GM18517 (cell line): Measurements from ENCODE around the gene TMEM252.
A peak's percentile ranks its signal among the peaks of the same experiment; 100 is the strongest.

ENCODE experiments used
- ATAC-seq: cut with Tn5 transposase; IDR thresholded peaks from one replicate; pipeline ENCODE4 v1.9.1; 2021; ENCODE audit warnings: mild to moderate bottlenecking, moderate library complexity; ENCODE audit not compliant: unreplicated experiment

The TMEM252 gene

DNA sequence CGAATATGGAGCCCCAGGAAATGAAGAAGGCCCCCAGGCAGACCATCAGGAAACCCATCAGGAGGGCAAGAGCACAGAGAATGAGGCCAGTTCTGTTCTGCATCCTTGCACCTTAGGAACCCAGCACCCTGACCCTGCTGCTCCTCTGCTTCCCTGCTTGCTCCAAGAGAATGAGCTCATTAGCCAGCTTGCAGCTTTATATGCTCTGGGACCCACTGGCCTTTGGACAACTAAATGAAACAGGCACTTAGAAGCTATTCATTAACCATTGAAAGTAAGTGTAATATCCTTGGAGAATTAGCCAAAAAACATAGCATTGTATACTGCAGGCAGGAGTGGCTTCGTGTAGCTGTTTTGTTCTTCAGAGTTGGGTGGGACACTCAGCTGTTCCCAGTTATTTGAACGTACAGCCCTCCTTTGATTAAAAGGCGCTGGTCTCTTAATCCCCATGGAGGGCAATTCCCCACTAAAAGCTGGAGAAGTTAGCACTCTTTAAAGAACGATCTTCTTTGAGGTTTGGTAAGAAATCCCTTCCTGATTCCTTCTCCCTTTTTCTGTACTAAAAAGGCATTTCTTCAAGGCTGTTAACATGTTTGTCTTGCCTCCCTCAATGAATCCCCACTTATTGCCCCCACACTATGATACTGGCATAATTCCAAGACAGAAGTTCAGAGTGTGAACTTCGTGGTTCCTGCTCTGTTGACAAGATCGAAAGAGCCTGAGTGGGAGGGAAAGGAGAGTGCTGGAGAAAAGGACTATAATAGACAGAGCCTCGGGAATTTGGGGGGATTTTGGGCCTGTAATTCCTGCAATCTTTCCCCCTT lies at the start of gene TMEM252:
TMEM252 (minus strand) TSS at position 172 of the 824 bp plus-strand sequence; CDS start at position 103, 69 bp downstream.
- no peak for ATAC-seq

DNA sequence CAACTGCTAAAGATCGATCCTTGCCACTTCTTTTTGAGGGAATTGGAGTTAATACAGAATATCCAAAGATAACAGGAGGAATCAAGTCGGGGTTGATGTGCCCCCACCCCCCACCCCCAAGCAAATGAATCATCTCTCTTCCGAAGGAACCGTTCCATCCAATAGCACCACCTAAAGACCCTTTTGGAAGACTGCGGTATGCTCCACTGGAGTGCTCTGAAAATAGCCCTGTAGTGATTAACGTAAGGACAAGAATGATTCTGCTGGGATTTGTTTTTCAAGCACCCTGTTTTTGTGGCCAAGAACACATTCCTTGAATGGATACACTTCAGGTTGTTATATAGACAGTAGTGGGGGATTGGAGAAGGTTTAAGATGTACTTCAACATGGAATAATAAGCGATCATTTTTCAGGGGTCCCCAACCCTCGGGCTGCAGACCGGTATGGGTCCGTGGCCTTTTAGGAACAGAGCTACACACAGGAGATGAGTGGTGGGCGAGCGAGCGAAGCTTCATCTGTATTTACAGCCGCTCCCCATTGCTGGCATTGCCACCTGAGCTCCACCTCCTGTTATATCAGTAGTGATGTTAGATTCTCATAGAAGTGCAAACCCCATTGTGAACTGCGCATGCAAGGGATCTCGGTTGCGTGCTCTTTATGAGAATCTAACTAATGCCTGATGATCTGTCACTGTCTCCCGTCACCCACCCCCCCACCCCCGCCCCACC lies 44.5 kb upstream of the TMEM252 start:
- ATAC-seq, result no peak

DNA sequence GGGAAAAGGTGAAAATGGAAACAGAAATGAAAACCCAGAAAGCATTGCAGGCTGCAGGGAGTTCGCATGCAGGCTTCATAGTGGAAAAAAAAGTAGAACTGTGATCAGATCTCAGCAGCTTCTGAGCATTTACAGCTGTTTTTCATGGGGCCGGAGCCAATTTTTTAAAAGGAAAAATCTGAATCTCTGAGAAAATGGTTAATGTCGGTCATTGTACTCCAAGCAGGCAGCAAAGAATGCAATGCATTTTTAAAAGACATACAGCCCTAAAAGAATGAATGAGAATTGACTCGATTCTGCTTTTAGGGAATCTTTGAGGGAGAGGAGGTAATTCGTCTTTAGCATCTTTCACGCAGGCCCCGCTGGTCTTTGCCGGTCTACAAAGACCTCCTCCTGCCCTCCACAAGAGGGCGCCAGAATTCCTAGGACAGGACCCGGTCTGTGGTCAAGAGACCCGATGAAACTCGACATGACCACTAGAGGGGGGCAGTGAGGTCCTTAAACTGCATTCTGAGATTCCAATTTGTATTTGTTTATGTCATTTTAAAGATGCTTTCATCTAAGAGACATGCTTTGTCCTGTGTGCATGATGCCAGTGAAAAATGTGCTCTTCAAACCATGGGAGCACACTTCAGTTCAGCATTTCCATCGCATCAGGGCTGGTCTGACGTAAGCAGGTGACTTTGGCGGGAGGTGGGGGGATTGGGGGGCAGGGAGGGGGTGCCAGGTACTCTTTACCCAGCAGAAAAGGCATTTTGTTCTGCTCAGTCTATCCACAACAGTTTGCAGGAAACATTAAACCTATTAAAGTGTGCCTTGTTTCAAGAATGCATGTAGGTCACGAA lies 43.7 kb upstream of the TMEM252 start:
- peak; percentile 96 for ATAC-seq

DNA sequence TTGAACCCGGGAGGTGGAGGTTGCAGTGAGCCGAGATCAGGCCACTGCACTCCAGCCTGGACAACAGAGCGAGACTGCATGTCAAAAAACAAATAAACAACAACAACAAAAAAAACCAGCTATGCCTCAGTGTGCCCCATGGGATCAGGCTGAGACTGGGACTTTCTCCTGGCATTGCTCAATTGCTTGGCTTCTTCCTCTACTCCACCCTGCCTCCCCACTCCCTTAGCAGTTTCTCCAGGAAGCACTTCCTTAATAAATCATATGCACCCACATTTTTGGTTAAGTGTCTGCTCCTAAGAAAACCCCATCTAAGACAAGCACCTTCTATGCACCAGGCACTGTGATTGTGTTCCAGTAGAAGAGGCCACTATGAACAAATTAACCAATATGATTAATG lies 41.0 kb upstream of the TMEM252 start:
- ATAC-seq, result no peak

DNA sequence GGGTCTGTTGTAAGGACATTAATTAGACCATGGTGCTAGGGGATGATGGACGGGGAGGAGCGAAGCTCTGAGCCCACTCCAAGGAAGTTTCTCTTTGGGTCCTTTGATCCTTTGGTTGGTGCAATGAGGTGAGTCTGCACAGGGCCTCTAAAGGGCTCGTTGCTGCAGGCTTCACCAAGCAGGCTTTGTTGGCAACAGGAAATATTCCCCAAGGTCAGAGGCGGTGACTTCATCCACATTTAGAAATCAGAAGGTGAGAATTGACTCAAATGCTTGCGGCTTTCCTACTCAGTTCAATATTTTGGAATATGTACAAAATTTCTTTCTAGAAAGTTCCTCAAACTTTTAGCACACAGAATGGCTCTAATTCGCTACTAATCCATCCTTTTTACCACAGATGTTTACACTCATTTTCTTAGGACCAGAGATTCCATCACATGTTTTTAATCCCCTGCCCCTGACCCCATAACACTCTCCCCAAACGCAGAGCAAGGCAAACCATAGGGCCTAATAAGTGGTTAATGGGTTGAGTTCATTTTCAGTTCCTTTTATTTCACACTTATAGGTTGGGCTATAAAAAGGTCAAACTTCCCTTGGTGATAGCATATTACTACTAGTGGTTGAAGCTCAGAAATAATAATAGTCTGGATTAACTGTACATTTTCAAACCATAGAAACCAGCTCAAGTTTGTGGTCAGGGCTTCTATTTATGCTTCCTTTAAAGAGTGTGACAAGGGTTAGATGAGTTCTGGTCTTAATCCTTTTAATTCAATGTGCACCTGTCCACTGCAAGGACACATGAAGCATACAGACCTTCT lies 37.3 kb upstream of the TMEM252 start:
- ATAC-seq, result peak; percentile 90

DNA sequence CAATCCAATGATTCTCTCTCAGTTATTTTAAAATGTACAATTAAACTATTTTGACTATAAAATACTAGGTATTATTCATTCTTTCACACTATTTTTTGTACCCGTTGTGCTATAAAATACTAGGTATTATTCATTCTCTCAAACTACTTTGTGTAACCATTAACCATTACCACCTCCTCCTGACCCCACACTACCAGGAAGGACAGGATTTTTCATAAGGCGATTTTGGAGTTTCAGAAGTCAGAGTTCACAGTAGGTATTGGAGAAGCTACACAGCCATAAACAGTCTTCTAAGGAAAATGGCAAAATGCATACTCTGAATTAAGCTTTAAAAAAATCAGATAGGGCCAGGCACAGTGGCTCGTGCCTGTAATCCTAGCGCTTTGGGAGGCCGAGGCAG lies 35.1 kb upstream of the TMEM252 start:
- no peak for ATAC-seq

GRCh38 chr9:68574150-68574549 lies 33.5 kb upstream of the TMEM252 start:
- no peak for ATAC-seq

DNA sequence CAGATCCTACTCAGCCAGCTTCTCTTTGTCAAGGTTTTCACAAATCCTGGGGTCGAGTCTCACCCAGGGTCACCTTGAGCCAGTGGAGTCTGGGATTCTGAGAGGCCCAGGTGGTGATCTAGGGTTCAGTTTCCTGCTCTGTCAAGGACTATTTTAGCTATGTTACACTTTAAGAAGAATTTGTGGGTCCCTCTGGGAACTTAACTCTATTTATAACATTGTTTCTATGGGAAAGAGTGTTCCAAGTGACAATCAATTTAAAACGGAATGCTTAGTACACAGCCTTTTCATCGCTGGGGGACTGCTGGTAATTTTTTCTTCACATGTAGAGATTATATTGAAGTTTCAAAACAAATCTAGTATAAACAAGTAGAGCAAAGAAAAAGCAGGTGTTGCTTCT lies 26.9 kb upstream of the TMEM252 start:
- no peak for ATAC-seq

DNA sequence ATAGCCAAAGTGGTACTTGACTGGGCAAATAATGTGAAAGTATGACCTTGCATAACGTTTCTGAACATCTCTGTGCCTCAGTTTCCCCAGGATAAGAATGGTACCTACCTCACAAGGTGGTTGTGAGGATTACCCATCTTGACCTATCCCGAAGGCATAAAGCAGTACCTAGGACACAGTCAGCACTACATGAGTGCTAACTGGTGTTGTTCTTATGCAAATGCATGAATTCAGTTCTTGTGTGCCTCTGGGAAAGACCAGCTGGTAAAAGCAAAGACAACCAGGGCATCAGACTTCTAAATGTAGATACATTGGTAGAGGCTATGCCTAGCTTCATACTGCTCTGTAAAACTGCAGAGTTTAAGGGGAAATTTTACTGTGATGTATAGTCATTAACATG lies 21.8 kb upstream of the TMEM252 start:
- ATAC-seq, result no peak

DNA sequence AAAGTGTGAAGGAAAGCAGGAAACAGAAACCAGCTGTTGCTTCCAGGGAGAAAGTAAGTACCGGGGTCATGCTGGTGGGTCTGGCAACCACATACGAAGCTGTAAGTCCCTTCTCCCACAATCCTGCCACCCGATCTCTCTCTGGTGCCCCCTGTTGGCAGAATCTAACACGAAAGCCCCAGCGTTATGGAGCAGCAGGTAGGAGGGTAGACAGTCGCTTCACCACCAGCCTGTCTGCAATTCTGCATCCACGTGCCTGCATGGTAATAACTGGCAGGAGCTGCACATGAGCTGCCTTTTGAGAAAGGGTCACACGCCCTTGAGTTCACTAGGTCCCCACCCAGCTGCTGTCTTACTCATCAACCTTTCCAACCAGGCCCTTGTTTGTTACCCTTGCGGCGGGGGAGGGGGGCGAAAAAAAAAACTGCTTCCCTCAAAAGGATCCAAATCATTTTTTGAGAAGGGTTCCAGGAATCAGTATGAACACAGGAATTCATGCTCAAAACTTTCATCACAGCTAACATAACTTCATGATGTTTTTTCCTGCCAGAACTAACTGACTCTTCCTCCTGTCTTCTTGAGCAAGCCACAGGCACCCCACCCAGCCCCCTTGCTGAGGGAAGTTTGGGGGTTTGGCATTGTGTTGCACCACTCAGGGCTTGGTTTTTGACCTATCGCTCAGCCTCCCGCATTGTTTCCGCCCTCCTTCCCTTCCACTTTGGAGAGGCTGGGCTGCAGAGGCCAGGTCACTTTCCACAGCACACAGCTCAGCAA lies 19.6 kb upstream of the TMEM252 start:
- no peak for ATAC-seq

- ATAC-seq, result no peak
These were observed 17.9 kb upstream of the TMEM252 start for GRCh38 chr9:68558545-68558944.

- no peak for ATAC-seq
These were observed 14.9 kb upstream of the TMEM252 start for GRCh38 chr9:68555437-68556150.

- ATAC-seq, result no peak
These were observed 12.2 kb upstream of the TMEM252 start for GRCh38 chr9:68552700-68553476.

- ATAC-seq, result no peak
These were observed 10.5 kb upstream of the TMEM252 start for GRCh38 chr9:68551191-68551590.

GRCh38 chr9:68548241-68548640 lies 7.6 kb upstream of the TMEM252 start:
- ATAC-seq, result no peak

DNA sequence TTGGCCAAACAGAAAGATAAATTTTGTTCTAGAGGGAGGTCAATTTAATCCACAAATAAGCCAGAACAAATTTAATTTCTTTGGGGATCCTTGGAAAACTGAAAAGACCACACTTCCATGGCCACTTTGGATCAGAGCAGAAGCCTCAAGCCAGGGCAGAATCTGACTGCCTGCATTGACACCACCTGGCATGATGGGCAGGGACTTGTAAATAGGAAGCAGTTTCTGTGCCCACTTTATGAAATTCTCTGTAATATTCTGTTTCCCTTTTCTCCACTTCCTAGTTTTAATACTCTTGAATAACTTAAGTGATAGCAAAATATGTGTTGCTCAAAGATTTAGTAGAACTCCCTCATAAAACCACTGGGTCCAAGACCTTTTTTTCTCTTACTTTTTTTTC lies 6.7 kb upstream of the TMEM252 start:
- ATAC-seq, result no peak

DNA sequence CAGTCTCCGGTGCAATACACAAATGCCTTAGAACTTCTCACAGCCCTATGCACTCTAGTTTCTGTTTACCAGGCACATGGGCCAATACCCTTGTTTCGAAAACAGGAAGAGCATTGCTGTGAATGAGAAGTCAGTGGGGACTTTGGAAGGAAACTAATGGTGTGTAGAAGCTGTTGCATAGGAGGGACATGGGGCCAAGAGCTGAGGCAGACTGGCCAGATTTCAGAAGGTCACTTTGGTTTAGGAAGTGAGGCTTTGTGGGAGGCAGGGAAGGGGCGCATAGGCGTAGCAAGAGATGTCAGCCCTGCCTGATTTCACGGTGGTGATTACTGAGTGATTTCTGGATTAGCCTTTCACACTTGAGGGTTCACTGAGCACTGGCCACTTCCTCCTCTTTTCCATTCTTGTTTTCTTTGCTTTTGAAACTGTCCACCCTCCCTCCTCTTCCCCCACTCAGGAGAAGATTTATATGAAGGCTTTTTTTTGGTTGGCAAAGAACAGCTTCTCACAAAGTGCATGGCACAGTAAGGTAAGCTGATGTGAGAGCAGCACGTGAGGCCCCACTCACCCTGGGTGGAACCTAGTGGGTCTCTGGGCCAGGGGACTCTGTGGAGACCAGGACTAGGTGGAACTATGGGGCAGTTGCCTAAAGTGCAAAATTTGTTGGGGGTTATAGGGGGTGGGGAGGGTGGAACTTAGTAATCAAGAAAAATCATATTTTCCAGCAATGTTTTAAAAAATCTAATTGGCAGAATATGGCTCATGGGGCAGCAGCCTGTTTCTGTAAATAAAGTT lies 6.1 kb upstream of the TMEM252 start:
- ATAC-seq, result peak; percentile 83
